GM21528 (cell line): ENCODE data around the gene CDKN2C.

ENCODE experiments used
- ATAC-seq: cut with Tn5 transposase; IDR thresholded peaks from one replicate; pipeline ENCODE4 v1.9.1; 2021; ENCODE audit warnings: mild to moderate bottlenecking, moderate library complexity; ENCODE audit not compliant: unreplicated experiment, low FRiP score

The CDKN2C gene

GRCh38 chr1:51014878-51015277 lies 44.8 kb downstream of the CDKN2C start:
- no peak for ATAC-seq

GRCh38 chr1:51019811-51020210 lies 49.8 kb downstream of the CDKN2C start:
- ATAC-seq: no peak
